A549 (cell line): Measurements from ENCODE around the gene SRPRA. TPM values are rescaled to one million over a fixed set of nuclear protein-coding genes. Genes with fewer than 3 reads are reported as not detected.
A peak's percentile ranks its signal among the peaks of the same experiment; 100 is the strongest.

Experiments used
- ATAC-seq, 2 experiments: fragments of 200-7000 bp in 1 of 2; fragments of >200 bp in 1 of 2; cut with Nextera tagmentation in 1 of 2; cut with Tn5 transposase in 1 of 2; 3 replicates each; pipeline versions ENCODE4 v1.8.0 to v1.9.1; 2018 to 2020; ENCODE audit warnings: mild to moderate bottlenecking in 1 of 2, moderate library complexity in 1 of 2
- CTCF ChIA-PET: fragments of 300-600 bp; sonication (Branson Sonifier 250); formaldehyde crosslinking; extraction: SDS; loops from one replicate; lab custom pipeline; 2021; ENCODE audit warnings: antibody characterized with exemption, inconsistent platforms; lab: Yijun Ruan, JAX
- POLR2A ChIA-PET: fragments of 350-600 bp; formaldehyde crosslinking; extraction: SDS; loops from one replicate; lab custom pipeline; 2021; ENCODE audit warnings: antibody characterized with exemption, inconsistent platforms; lab: Yijun Ruan, JAX
- DNase-seq, 2 experiments: peaks; one replicate each; pipeline versions ENCODE4 v3.0.0 to v3.0.0-alpha.2; 2011 to 2016; ENCODE audit warnings: low read depth in 1 of 2, low spot score in 1 of 2
- FAIRE-seq: peaks from 2 replicates; lab custom pipeline; 2011; peaks lifted over from hg19 to GRCh38; lab: Jason Lieb, UNC
- H3K27ac ChIP-seq, 2 experiments: fragments of >200 bp; sonication (Bioruptor Twin); formaldehyde crosslinking; 3 replicates each; pipeline ENCODE4 v1.5.1; 2016 to 2017
- H3K4me1 ChIP-seq: fragments of >200 bp; sonication (Bioruptor Twin); formaldehyde crosslinking; 3 replicates; pipeline ENCODE4 v1.6.1; 2016
- H3K4me2 ChIP-seq: fragments of >200 bp; sonication (Bioruptor Twin); formaldehyde crosslinking; 3 replicates; pipeline ENCODE4 v1.6.1; 2016
- H3K4me3 ChIP-seq: fragments of >200 bp; sonication (Bioruptor Twin); formaldehyde crosslinking; 3 replicates; pipeline ENCODE4 v1.5.1; 2016
- H3K9me3 ChIP-seq: fragments of >200 bp; sonication (Bioruptor Twin); formaldehyde crosslinking; 3 replicates; pipeline ENCODE4 v1.6.1; 2016
- BHLHE40 ChIP-seq: IDR thresholded peaks from 2 replicates; pipeline ENCODE4 v1.6.1; 2012; ENCODE audit warnings: low read depth, low read length, inconsistent platforms
- CBX8 ChIP-seq: fragments of 200-600 bp; sonication (generic); IDR thresholded peaks from 2 replicates; pipeline ENCODE4 v1.6.1; 2016
- CHD2 ChIP-seq: fragments of 150-350 bp; IDR thresholded peaks from 2 replicates; pipeline ENCODE4 v1.6.1; 2014; ENCODE audit warnings: low read length; ENCODE audit not compliant: partially characterized antibody
- CHD4 ChIP-seq: fragments of 200-600 bp; sonication (generic); IDR thresholded peaks from 2 replicates; pipeline ENCODE4 v1.6.1; 2016; ENCODE audit warnings: antibody characterized with exemption, mild to moderate bottlenecking, borderline replicate concordance
- EHF ChIP-seq: fragments of 250-450 bp; sonication (Bioruptor Pico); IDR thresholded peaks from 2 replicates; pipeline ENCODE4 v1.5.0; 2020; ENCODE audit warnings: mild to moderate bottlenecking
- EP300 ChIP-seq, 2 experiments: fragments of >200 bp; sonication (Bioruptor Twin); formaldehyde crosslinking; IDR thresholded peaks; 2 replicates in 1 of 2; 3 replicates in 1 of 2; pipeline ENCODE4 v1.6.1; 2016 to 2017
- ESRRA ChIP-seq: fragments of 150-350 bp; IDR thresholded peaks from 2 replicates; pipeline ENCODE4 v1.6.1; 2014; ENCODE audit warnings: mild to moderate bottlenecking, low read length, borderline replicate concordance
- FOSL2 ChIP-seq, 2 experiments: fragments of 450-650 bp in 1 of 2; fragments of >200 bp in 1 of 2; sonication (Bioruptor Twin) in 1 of 2; formaldehyde crosslinking; IDR thresholded peaks; 2 replicates each; pipeline versions ENCODE4 v1.5.0 to v1.6.1; 2016 to 2020; ENCODE audit warnings: mild to moderate bottlenecking in 1 of 2, moderate library complexity in 1 of 2
- FOXS1 ChIP-seq: fragments of 250-450 bp; sonication (Bioruptor Pico); IDR thresholded peaks from 2 replicates; pipeline ENCODE4 v1.5.0; 2020; ENCODE audit warnings: mild to moderate bottlenecking, moderate library complexity
- GATA3 ChIP-seq: IDR thresholded peaks from 2 replicates; pipeline ENCODE4 v1.6.1; 2012; ENCODE audit warnings: borderline replicate concordance
- HOXB13 ChIP-seq: fragments of 250-450 bp; sonication (Bioruptor Pico); IDR thresholded peaks from 2 replicates; pipeline ENCODE4 v1.5.0; 2020; ENCODE audit warnings: low read depth, mild to moderate bottlenecking, moderate library complexity
- HOXB5 ChIP-seq: fragments of 250-450 bp; sonication (Bioruptor Pico); IDR thresholded peaks from 2 replicates; pipeline ENCODE4 v1.5.0; 2020; ENCODE audit warnings: mild to moderate bottlenecking, moderate library complexity
- JUNB ChIP-seq: fragments of >200 bp; sonication (Bioruptor Twin); formaldehyde crosslinking; IDR thresholded peaks from 2 replicates; pipeline ENCODE4 v1.6.1; 2016
- KDM5A ChIP-seq: fragments of 200-600 bp; sonication (generic); IDR thresholded peaks from 2 replicates; pipeline ENCODE4 v1.6.1; 2016; ENCODE audit warnings: antibody characterized with exemption, mild to moderate bottlenecking
- MAFK ChIP-seq: fragments of 450-650 bp; IDR thresholded peaks from 2 replicates; pipeline ENCODE4 v1.6.1; 2014; ENCODE audit not compliant: partially characterized antibody
- NR3C1 ChIP-seq: fragments of >200 bp; sonication (Bioruptor Twin); formaldehyde crosslinking; IDR thresholded peaks from 3 replicates; pipeline ENCODE4 v1.6.1; 2017
- PHF8 ChIP-seq: fragments of 200-600 bp; sonication (generic); IDR thresholded peaks from 2 replicates; pipeline ENCODE4 v1.6.1; 2016; ENCODE audit warnings: low read depth, mild to moderate bottlenecking, antibody characterized with exemption, moderate library complexity, borderline replicate concordance
- ZFP36 ChIP-seq: fragments of 450-650 bp; IDR thresholded peaks from 2 replicates; pipeline ENCODE4 v1.6.1; 2014; ENCODE audit warnings: borderline replicate concordance; ENCODE audit not compliant: partially characterized antibody
- WGBS: methylation state at CpG from one replicate; pipeline ENCODE4 v1.1.6; 2017; ENCODE audit errors: missing lambda C conversion rate; 5-methylcytosine and 5-hydroxymethylcytosine counted together
- polyA plus RNA-seq, 4 experiments: library from polyadenylated mRNA; depleted of rRNA in 3 of 4; stranded (reverse); fragments of >200 nt; fragmentation: RNase III in 1 of 4; extraction: RNeasy Plus Mini Kit Qiagen cat#74134 plus additional on column Dnase treatment in 1 of 4; gene quantifications; 2 replicates in 3 of 4; 3 replicates in 1 of 4; pipeline ENCODE4 v1.2.3, GENCODE V29; 2011 to 2017
- TF ChIP-seq, protein P1 (sequence below): fragments of 450-650 bp; IDR thresholded peaks from 2 replicates; pipeline ENCODE4 v1.6.1; 2014; ENCODE audit warnings: antibody characterized with exemption
- TF ChIP-seq, protein P2 (sequence below): IDR thresholded peaks from 2 replicates; pipeline ENCODE4 v1.6.1; 2012
- TF ChIP-seq, protein P3 (sequence below): fragments of >200 bp; sonication (Bioruptor Twin); formaldehyde crosslinking; IDR thresholded peaks from 2 replicates; pipeline ENCODE4 v1.6.1; 2016
- TF ChIP-seq, protein P4 (sequence below): IDR thresholded peaks from 2 replicates; pipeline ENCODE4 v1.6.1; 2012; ENCODE audit warnings: low read depth, borderline replicate concordance
- TF ChIP-seq, protein P5 (sequence below): fragments of >200 bp; sonication (Bioruptor Twin); formaldehyde crosslinking; IDR thresholded peaks from 3 replicates; pipeline ENCODE4 v1.6.1; 2016
- TF ChIP-seq, protein P6 (sequence below): fragments of 250-450 bp; sonication (Bioruptor Pico); IDR thresholded peaks from 2 replicates; pipeline ENCODE4 v1.5.0; 2020; ENCODE audit warnings: low read depth, mild to moderate bottlenecking, moderate library complexity

Gene SRPRA
- polyA plus RNA-seq, 2 of the 4 experiments (the other 2 are of a cell fraction): 45.1 to 92.2 TPM

DNA sequence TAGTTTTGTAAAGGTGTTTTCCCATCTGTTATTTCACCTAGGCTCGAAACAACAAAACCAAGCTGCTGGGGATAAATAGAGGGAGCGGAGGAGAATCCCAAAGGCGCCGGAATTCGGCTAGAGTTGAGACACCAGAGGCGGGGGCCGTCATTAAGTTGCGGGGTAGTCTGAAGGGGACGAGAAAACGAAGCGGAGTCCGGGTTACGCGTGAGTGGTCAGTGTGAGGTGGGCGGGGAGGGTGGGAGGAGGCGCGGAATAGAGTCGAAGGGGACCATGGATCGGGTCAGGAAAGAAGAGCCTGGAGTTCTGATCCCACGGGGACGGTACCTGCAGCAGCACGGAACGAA, 361 bp downstream of the SRPRA start:
- H3K4me1 ChIP-seq: peaks cover 14% of the 10 kb centered on the region; the same call in 2 of the 3 replicates
- no peaks in the 10 kb centered on the region for H3K9me3 ChIP-seq
- TF ChIP-seq FOXS1 (CRISPR knock-in tag) (no peak), PHF8 (0 out of 2 replicates have a peak, but pooled peaks have one; percentile 35)
- 3% methylated on average over 17 of the region's 23 CpGs for WGBS
- ATAC-seq (peak; percentile 70 to 71), DNase-seq (peak in 1 of 2 experiments; percentile 59), FAIRE-seq (no peak)
- H3K4me3 ChIP-seq: peak overlapping the region; percentile 71
- H3K4me2 ChIP-seq: peak overlapping the region; percentile 79
- H3K27ac ChIP-seq: peak overlapping the region; percentile 95 to 97
- ChIA-PET CTCF (interaction anchor here (1.1 kb wide), 1 partner anchor 25 kb away, joined by 3 read pairs; no protein-coding TSS in a partner anchor), POLR2A (interaction anchor here (0.5 to 1.7 kb wide), 5 partner anchors 10 to 1104 kb away, joined by 3 to 6 read pairs (median 3); partner anchors contain the start of genes FAM118B and RPUSD4)

DNA sequence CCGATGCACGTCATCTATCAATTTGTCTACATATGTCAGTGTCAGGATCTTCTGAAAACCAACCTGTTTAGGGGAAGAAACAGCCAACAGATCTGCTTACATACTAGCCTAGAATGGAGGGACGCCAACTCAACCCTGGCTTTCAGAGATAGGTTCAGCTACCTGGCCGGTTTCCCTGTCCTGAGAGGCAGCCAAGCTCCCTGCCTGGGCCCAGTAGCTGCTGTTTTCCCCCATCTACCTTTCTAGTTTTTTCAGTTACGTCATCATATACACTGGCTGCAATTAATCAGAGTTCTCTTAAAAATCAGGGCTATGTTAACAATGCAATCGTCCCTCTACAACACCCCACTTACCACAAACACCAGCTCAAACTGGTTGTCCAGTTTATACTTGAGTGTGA, 1.0 kb downstream of the SRPRA start:
- 52% methylated on average over 6 of the region's 6 CpGs for WGBS
- CTCF ChIA-PET: interaction anchor here (1.1 kb wide), 1 partner anchor 26 kb away, joined by 3 read pairs; no protein-coding TSS in a partner anchor
- Histone ChIP-seq H3K27ac (peak overlapping the region; percentile 95 to 97), H3K4me2 (peak overlapping the region; percentile 79), H3K4me3 (peak overlapping the region; percentile 71), H3K9me3 (no peaks in the 10 kb centered on the region), H3K4me1 (peaks cover 14% of the 10 kb centered on the region; the same call in 2 of the 3 replicates)
- no peak for TF ChIP-seq EHF (CRISPR knock-in tag)
- POLR2A ChIA-PET: no interaction called here
- DNase-seq (no peak), ATAC-seq (no peak), FAIRE-seq (no peak)

DNA sequence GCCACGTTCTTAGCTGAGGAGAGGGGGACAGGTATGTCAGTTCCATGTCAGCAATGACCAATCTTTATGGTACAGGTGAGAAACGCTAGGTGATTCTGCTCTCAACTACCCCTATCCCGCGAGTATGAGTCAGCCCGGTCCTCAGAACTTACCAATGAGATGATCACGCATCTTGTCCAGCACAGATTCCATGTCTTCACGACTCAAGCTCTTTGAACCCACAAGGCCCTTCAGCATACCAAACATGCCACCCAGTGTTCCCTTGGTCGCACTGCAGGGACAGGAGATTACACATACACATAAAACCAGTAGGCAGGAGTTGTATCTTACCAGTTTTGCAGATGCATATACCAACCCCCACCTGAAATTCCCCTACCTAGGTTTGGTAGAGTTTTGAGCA, 2.9 kb downstream of the SRPRA start:
- Histone ChIP-seq H3K9me3 (no peaks in the 10 kb centered on the region), H3K4me1 (peaks cover 14% of the 10 kb centered on the region; the same call in 2 of the 3 replicates), H3K27ac (no peak overlapping the region), H3K4me2 (no peak overlapping the region), H3K4me3 (no peak overlapping the region)
- TF ChIP-seq NR3C1 (no peak), BHLHE40 (no peak), ZFP36 (no peak), FOXS1 (CRISPR knock-in tag) (no peak), EP300 (IDR thresholded peaks at IDR 0.05) (no peak), MAFK (no peak), CHD4 (no peak), EHF (CRISPR knock-in tag) (no peak)
- TF ChIP-seq, protein P1, sequence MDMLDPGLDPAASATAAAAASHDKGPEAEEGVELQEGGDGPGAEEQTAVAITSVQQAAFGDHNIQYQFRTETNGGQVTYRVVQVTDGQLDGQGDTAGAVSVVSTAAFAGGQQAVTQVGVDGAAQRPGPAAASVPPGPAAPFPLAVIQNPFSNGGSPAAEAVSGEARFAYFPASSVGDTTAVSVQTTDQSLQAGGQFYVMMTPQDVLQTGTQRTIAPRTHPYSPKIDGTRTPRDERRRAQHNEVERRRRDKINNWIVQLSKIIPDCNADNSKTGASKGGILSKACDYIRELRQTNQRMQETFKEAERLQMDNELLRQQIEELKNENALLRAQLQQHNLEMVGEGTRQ: no peak
- TF ChIP-seq, protein P2, sequence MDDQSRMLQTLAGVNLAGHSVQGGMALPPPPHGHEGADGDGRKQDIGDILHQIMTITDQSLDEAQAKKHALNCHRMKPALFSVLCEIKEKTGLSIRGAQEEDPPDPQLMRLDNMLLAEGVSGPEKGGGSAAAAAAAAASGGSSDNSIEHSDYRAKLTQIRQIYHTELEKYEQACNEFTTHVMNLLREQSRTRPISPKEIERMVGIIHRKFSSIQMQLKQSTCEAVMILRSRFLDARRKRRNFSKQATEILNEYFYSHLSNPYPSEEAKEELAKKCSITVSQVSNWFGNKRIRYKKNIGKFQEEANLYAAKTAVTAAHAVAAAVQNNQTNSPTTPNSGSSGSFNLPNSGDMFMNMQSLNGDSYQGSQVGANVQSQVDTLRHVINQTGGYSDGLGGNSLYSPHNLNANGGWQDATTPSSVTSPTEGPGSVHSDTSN: no peak
- TF ChIP-seq, protein P3, sequence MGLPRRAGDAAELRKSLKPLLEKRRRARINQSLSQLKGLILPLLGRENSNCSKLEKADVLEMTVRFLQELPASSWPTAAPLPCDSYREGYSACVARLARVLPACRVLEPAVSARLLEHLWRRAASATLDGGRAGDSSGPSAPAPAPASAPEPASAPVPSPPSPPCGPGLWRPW: no peak
- CTCF ChIA-PET: no interaction called here
- POLR2A ChIA-PET: no interaction called here
- DNase-seq (peak; percentile 8 to 42), ATAC-seq (no peak), FAIRE-seq (no peak)
- 80% methylated on average over 8 of the region's 8 CpGs for WGBS

DNA sequence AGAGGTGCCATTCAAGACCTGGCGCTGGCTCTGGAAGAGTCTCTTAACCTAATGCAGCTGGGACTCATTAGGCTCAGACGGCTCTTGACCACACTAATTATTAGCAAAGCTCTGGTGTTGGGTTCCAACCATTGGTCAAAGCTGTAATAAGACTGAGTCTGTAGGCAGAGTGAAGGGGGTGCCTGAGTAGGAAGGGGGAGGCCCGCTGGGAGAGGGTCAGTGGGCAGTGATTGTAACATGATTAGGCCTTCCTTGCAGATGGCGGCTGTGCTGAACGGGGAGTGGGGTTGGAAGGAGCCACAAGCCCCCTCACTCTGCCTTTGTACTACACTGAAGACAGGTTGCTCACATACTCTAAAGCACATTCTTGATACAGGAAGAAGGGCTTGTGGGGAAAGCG, 5.2 kb downstream of the SRPRA start:
- Histone ChIP-seq H3K4me2 (no peak overlapping the region), H3K4me3 (no peak overlapping the region), H3K27ac (no peak overlapping the region), H3K9me3 (no peaks in the 10 kb centered on the region), H3K4me1 (peaks cover 6% of the 10 kb centered on the region; the same call in 1 of the 3 replicates)
- DNase-seq: no peak
- 91% methylated on average over 5 of the region's 6 CpGs for WGBS
- ATAC-seq: no peak
- FAIRE-seq: no peak
- CTCF ChIA-PET: no interaction called here
- POLR2A ChIA-PET: no interaction called here
- no peak for TF ChIP-seq FOSL2 (IDR thresholded peaks at IDR 0.05)
- no peak for TF ChIP-seq FOSL2 (CRISPR knock-in tag; IDR thresholded peaks at IDR 0.05)
- no peak for TF ChIP-seq NR3C1
- TF ChIP-seq, protein P4, sequence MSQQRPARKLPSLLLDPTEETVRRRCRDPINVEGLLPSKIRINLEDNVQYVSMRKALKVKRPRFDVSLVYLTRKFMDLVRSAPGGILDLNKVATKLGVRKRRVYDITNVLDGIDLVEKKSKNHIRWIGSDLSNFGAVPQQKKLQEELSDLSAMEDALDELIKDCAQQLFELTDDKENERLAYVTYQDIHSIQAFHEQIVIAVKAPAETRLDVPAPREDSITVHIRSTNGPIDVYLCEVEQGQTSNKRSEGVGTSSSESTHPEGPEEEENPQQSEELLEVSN: no peak
- TF ChIP-seq CBX8: no peak
- no peak for TF ChIP-seq ESRRA
- no peak for TF ChIP-seq CHD2
- no peak for TF ChIP-seq CHD4
- TF ChIP-seq HOXB5: no peak
- TF ChIP-seq GATA3: no peak
- TF ChIP-seq, protein P5, sequence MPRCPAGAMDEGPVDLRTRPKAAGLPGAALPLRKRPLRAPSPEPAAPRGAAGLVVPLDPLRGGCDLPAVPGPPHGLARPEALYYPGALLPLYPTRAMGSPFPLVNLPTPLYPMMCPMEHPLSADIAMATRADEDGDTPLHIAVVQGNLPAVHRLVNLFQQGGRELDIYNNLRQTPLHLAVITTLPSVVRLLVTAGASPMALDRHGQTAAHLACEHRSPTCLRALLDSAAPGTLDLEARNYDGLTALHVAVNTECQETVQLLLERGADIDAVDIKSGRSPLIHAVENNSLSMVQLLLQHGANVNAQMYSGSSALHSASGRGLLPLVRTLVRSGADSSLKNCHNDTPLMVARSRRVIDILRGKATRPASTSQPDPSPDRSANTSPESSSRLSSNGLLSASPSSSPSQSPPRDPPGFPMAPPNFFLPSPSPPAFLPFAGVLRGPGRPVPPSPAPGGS: no peak
- TF ChIP-seq KDM5A: no peak
- TF ChIP-seq, protein P2: no peak
- TF ChIP-seq EP300 (IDR thresholded peaks at IDR 0.05): no peak
- TF ChIP-seq, protein P6, sequence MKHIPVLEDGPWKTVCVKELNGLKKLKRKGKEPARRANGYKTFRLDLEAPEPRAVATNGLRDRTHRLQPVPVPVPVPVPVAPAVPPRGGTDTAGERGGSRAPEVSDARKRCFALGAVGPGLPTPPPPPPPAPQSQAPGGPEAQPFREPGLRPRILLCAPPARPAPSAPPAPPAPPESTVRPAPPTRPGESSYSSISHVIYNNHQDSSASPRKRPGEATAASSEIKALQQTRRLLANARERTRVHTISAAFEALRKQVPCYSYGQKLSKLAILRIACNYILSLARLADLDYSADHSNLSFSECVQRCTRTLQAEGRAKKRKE (CRISPR knock-in tag): no peak
- TF ChIP-seq HOXB13 (CRISPR knock-in tag): no peak
- no peak for TF ChIP-seq JUNB
- TF ChIP-seq ZFP36: no peak
